ENCODE data around the gene PLA2G15. TPM values are rescaled to one million over a fixed set of nuclear protein-coding genes. Genes with fewer than 3 reads are reported as not detected.

The PLA2G15 gene
- total RNA-seq, 2 donors from 2014 or later, result 28.3 to 29.1 TPM

DNA sequence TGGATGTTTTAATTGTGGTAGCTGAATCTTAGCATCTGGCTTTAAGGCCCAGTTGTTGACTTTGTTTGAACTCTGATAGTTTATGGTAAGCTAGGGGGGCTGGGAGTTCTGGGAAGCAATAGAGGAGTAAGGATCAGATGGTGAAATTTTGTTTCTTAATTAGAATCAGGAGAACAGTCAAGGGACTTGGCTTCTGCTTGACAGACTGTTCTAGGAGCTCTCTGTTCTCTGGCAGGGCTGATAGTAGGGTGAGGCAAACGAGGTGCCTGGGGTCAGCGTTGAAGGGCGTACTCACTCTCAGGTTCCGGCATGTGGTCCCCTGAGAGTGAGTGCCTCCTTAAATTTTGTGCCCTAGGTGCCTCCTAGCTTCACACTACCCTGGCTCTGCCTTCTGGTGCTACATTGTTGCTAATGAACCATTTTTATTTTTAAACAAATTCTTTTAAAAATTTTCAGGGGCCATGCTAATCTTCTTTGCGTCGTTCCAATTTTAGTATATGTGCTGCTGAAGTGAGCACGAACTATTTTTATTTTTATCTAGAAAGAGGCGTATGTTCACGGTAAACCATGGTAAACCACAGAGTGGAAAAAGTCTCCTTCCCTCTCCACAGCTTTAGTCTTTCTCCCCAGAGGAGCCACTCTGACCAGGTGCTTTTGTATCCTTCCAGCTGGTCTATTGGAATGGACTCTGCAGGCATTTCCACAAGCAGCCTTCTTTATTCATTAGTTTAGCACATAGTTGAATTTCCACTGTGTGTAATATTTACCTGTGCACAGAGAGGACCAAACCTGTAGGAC, 38.8 kb downstream of the PLA2G15 start:
- peaks cover 39% of the 10 kb centered on the region for H3K36me3 ChIP-seq
- no peak overlapping the region for H3K4me3 ChIP-seq
- no peak for DNase-seq (ENCODE audit: low spot score)
- no peaks in the 10 kb centered on the region for H3K9me3 ChIP-seq
- TF ChIP-seq, protein P1, sequence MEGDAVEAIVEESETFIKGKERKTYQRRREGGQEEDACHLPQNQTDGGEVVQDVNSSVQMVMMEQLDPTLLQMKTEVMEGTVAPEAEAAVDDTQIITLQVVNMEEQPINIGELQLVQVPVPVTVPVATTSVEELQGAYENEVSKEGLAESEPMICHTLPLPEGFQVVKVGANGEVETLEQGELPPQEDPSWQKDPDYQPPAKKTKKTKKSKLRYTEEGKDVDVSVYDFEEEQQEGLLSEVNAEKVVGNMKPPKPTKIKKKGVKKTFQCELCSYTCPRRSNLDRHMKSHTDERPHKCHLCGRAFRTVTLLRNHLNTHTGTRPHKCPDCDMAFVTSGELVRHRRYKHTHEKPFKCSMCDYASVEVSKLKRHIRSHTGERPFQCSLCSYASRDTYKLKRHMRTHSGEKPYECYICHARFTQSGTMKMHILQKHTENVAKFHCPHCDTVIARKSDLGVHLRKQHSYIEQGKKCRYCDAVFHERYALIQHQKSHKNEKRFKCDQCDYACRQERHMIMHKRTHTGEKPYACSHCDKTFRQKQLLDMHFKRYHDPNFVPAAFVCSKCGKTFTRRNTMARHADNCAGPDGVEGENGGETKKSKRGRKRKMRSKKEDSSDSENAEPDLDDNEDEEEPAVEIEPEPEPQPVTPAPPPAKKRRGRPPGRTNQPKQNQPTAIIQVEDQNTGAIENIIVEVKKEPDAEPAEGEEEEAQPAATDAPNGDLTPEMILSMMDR (IDR thresholded peaks at IDR 0.05), result no peak
- H3K4me1 ChIP-seq, result peaks cover 0 to 72% of the 10 kb centered on the region in 2 donors
- H3K27ac ChIP-seq, result peak overlapping the region; percentile 76 to 81
- H3K27me3 ChIP-seq, result no peaks in the 10 kb centered on the region

- no peak overlapping the region for H3K4me3 ChIP-seq
- TF ChIP-seq, protein P1 (IDR thresholded peaks at IDR 0.05), result no peak
- peaks cover 0 to 80% of the 10 kb centered on the region in 2 donors for H3K4me1 ChIP-seq
- no peaks in the 10 kb centered on the region for H3K27me3 ChIP-seq
- H3K9me3 ChIP-seq, result no peaks in the 10 kb centered on the region
- peak overlapping the region; percentile 76 to 81 for H3K27ac ChIP-seq
- H3K36me3 ChIP-seq, result peaks cover 41% of the 10 kb centered on the region
- DNase-seq (ENCODE audit: low spot score), result no peak
Observed at GRCh38 chr16:68284847-68285246, 39.7 kb downstream of the PLA2G15 start.

- Histone ChIP-seq H3K4me3 (no peak overlapping the region), H3K36me3 (peaks cover 46% of the 10 kb centered on the region)
Observed at GRCh38 chr16:68285683-68286082, 40.5 kb downstream of the PLA2G15 start.

GRCh38 chr16:68286153-68287074, 41.2 kb downstream of the PLA2G15 start:
- no peaks in the 10 kb centered on the region for H3K27me3 ChIP-seq
- no peak for DNase-seq (ENCODE audit: low spot score)
- H3K4me1 ChIP-seq, result peaks cover 0 to 85% of the 10 kb centered on the region in 2 donors
- peaks cover 47% of the 10 kb centered on the region for H3K36me3 ChIP-seq
- H3K27ac ChIP-seq, result peak overlapping the region; percentile 76 to 81
- TF ChIP-seq, protein P1 (IDR thresholded peaks at IDR 0.05), result no peak
- H3K4me3 ChIP-seq, result no peak overlapping the region
- no peaks in the 10 kb centered on the region for H3K9me3 ChIP-seq

More at GRCh38 chr16:68285683-68286082, 40.5 kb downstream of the PLA2G15 start:
- no peaks in the 10 kb centered on the region for H3K9me3 ChIP-seq
- TF ChIP-seq, protein P1 (IDR thresholded peaks at IDR 0.05), result no peak
- peak overlapping the region; percentile 76 to 81 for H3K27ac ChIP-seq
- no peak for DNase-seq (ENCODE audit: low spot score)
- H3K4me1 ChIP-seq, result peaks cover 0 to 88% of the 10 kb centered on the region in 2 donors
- no peaks in the 10 kb centered on the region for H3K27me3 ChIP-seq

- TF ChIP-seq, protein P1 (IDR thresholded peaks at IDR 0.05), result no peak
- Histone ChIP-seq H3K4me1 (peaks cover 0 to 76% of the 10 kb centered on the region in 2 donors), H3K27me3 (no peaks in the 10 kb centered on the region), H3K9me3 (no peaks in the 10 kb centered on the region), H3K36me3 (peaks cover 52% of the 10 kb centered on the region), H3K4me3 (no peak overlapping the region), H3K27ac (peak overlapping the region; percentile 54 to 62)
- peak; percentile 79 for DNase-seq (ENCODE audit: low spot score)
Observed at GRCh38 chr16:68287276-68288251, 42.4 kb downstream of the PLA2G15 start.
